Activated CD4-positive, alpha-beta T cell treated with anti-CD3 and anti-CD28 coated beads, Interleukin-2, amount 10 ng/mL, durations not matched to agents 7 days and 5 days (primary cell): Measurements from ENCODE around the gene AK1. TPM values are rescaled to one million over a fixed set of nuclear protein-coding genes. Genes with fewer than 3 reads are reported as not detected.

Source experiments
- CTCF ChIA-PET: fragments of 350-600 bp; sonication (Branson Sonifier 250); formaldehyde crosslinking; loops from one replicate; lab custom pipeline; 2021; ENCODE audit warnings: antibody characterized with exemption; lab: Charles Lee
- POLR2A ChIA-PET: fragments of 350-600 bp; sonication (Branson Sonifier 250); formaldehyde crosslinking; loops from one replicate; lab custom pipeline; 2021; ENCODE audit warnings: antibody characterized with exemption; lab: Charles Lee
- DNase-seq: peaks from one replicate; pipeline ENCODE4 v3.0.0-alpha.2; 2020
- H3K27ac Mint-ChIP-seq: one replicate; pipeline ENCODE4 v1.8.0; 2021; ENCODE audit warnings: mild to moderate bottlenecking, moderate library complexity, mixed read lengths
- H3K27me3 Mint-ChIP-seq: one replicate; pipeline ENCODE4 v1.8.0; 2021; ENCODE audit warnings: mixed read lengths
- H3K36me3 Mint-ChIP-seq: one replicate; pipeline ENCODE4 v1.8.0; 2021; ENCODE audit warnings: low read depth, mixed read lengths
- H3K4me1 Mint-ChIP-seq: one replicate; pipeline ENCODE4 v1.8.0; 2021; ENCODE audit warnings: mixed read lengths
- H3K4me3 Mint-ChIP-seq: one replicate; pipeline ENCODE4 v1.8.0; 2021; ENCODE audit warnings: mild to moderate bottlenecking, moderate library complexity, mixed read lengths
- H3K9me3 Mint-ChIP-seq: one replicate; pipeline ENCODE4 v1.8.0; 2021; ENCODE audit warnings: mixed read lengths
- total RNA-seq, 2 experiments: library from RNA; stranded (reverse); gene quantifications; one replicate each; pipeline ENCODE4 v1.2.3, GENCODE V29; 2021

The AK1 gene
- total RNA-seq, 2 experiments from 2014 or later = 53.7 to 62.3 TPM

- Mint-ChIP-seq H3K9me3 (no peaks in the 10 kb centered on the region), H3K27me3 (no peaks in the 10 kb centered on the region), H3K36me3 (peaks cover 25% of the 10 kb centered on the region), H3K4me1 (peaks cover 59% of the 10 kb centered on the region), H3K4me3 (no peak overlapping the region), H3K27ac (peak overlapping the region; percentile 95)
- ChIA-PET POLR2A (interaction anchor here (0.7 kb wide), 1 partner anchor 13 kb away, joined by 3 read pairs; no protein-coding TSS in a partner anchor), CTCF (interaction anchor here (0.6 to 1.7 kb wide), 2 partner anchors 174 to 342 kb away, joined by 3 to 5 read pairs; partner anchors contain the start of gene TOR2A)
- DNase-seq = no peak
Observed at GRCh38 chr9:127907867-127908659, 30.6 kb upstream of the AK1 start.

- H3K36me3 Mint-ChIP-seq = peaks cover 18% of the 10 kb centered on the region
- peaks cover 48% of the 10 kb centered on the region for H3K4me1 Mint-ChIP-seq
- H3K27me3 Mint-ChIP-seq = no peaks in the 10 kb centered on the region
- ChIA-PET POLR2A (no interaction called here), CTCF (interaction anchor here (0.8 to 1.6 kb wide), 6 partner anchors 11 to 171 kb away, joined by 3 to 6 read pairs (median 4); partner anchors contain the start of genes CDK9, ST6GALNAC4 and TOR2A)
- DNase-seq = peak; percentile 70
- peak overlapping the region; percentile 95 for H3K27ac Mint-ChIP-seq
- H3K4me3 Mint-ChIP-seq = peak overlapping the region; percentile 86
- H3K9me3 Mint-ChIP-seq = no peaks in the 10 kb centered on the region
Observed at GRCh38 chr9:127905788-127906191, 28.3 kb upstream of the AK1 start.

GRCh38 chr9:127905004-127905728 lies 27.7 kb upstream of the AK1 start:
- H3K36me3 Mint-ChIP-seq = peaks cover 16% of the 10 kb centered on the region
- peaks cover 45% of the 10 kb centered on the region for H3K4me1 Mint-ChIP-seq
- peak overlapping the region; percentile 95 for H3K27ac Mint-ChIP-seq
- peak overlapping the region; percentile 86 for H3K4me3 Mint-ChIP-seq
- POLR2A ChIA-PET = interaction anchor here (1.0 kb wide), 1 partner anchor 11 kb away, joined by 3 read pairs; no protein-coding TSS in a partner anchor
- no peaks in the 10 kb centered on the region for H3K27me3 Mint-ChIP-seq
- CTCF ChIA-PET = interaction anchor here (0.7 to 2.0 kb wide), 7 partner anchors 12 to 450 kb away, joined by 3 to 8 read pairs (median 5); partner anchors contain the start of genes CDK9, ST6GALNAC4 and TOR2A
- no peaks in the 10 kb centered on the region for H3K9me3 Mint-ChIP-seq
- peak; percentile 69 for DNase-seq

- no peaks in the 10 kb centered on the region for H3K27me3 Mint-ChIP-seq
- no peaks in the 10 kb centered on the region for H3K9me3 Mint-ChIP-seq
- CTCF ChIA-PET = interaction anchor here (1.1 to 2.0 kb wide), 4 partner anchors 13 to 52 kb away, joined by 3 to 8 read pairs (median 6); partner anchors contain the start of gene ST6GALNAC4
- no peak for DNase-seq
- peaks cover 21% of the 10 kb centered on the region for H3K36me3 Mint-ChIP-seq
- H3K4me3 Mint-ChIP-seq = peak overlapping the region; percentile 86
- H3K4me1 Mint-ChIP-seq = peaks cover 50% of the 10 kb centered on the region
- H3K27ac Mint-ChIP-seq = peak overlapping the region; percentile 95
- POLR2A ChIA-PET = interaction anchor here (1.0 kb wide), 1 partner anchor 11 kb away, joined by 3 read pairs; no protein-coding TSS in a partner anchor
Observed at GRCh38 chr9:127904561-127905003, 27.1 kb upstream of the AK1 start.

GRCh38 chr9:127903557-127904475 lies 26.3 kb upstream of the AK1 start:
- CTCF ChIA-PET = interaction anchor here (0.5 to 2.0 kb wide), 8 partner anchors 14 to 185 kb away, joined by 3 to 8 read pairs (median 4); partner anchors contain the start of gene ST6GALNAC4
- Mint-ChIP-seq H3K27ac (peak overlapping the region; percentile 95), H3K36me3 (peaks cover 21% of the 10 kb centered on the region), H3K4me1 (peaks cover 50% of the 10 kb centered on the region), H3K27me3 (no peaks in the 10 kb centered on the region), H3K9me3 (no peaks in the 10 kb centered on the region), H3K4me3 (peak overlapping the region; percentile 86)
- POLR2A ChIA-PET = interaction anchor here (0.6 to 1.0 kb wide), 2 partner anchors 12 to 23 kb away, joined by 3 read pairs; no protein-coding TSS in a partner anchor
- DNase-seq = peak; percentile 85

- Mint-ChIP-seq H3K27ac (peak within 1 kb of the TSS; percentile 77), H3K36me3 (peaks cover 51% of the 10 kb centered on the region), H3K4me3 (peak within 1 kb of the TSS; percentile 85), H3K9me3 (peaks cover 2% of the 10 kb centered on the region), H3K27me3 (no peaks in the 10 kb centered on the region), H3K4me1 (peaks cover 48% of the 10 kb centered on the region)
- DNase-seq = peak; percentile 65
- ChIA-PET CTCF (interaction anchor here (0.6 to 1.5 kb wide), 6 partner anchors 8 to 165 kb away, joined by 3 read pairs; partner anchors contain the start of gene TOR2A), POLR2A (no interaction called here)
Observed at GRCh38 chr9:127899128-127899943, 21.9 kb upstream of the AK1 start, which contains the start of gene ST6GALNAC6. Gene ST6GALNAC6 (minus strand): TSS chr9:127899603. CDS start chr9:127897981, 1,622 bp downstream.

- Mint-ChIP-seq H3K27me3 (no peaks in the 10 kb centered on the region), H3K36me3 (peaks cover 53% of the 10 kb centered on the region), H3K9me3 (peaks cover 4% of the 10 kb centered on the region), H3K4me3 (peak overlapping the region; percentile 85), H3K27ac (peak overlapping the region; percentile 77), H3K4me1 (peaks cover 43% of the 10 kb centered on the region)
- ChIA-PET CTCF (no interaction called here), POLR2A (no interaction called here)
- DNase-seq = no peak
Observed at GRCh38 chr9:127898433-127899127, 21.1 kb upstream of the AK1 start.

GRCh38 chr9:127897193-127897692 lies 19.8 kb upstream of the AK1 start:
- peaks cover 65% of the 10 kb centered on the region for H3K36me3 Mint-ChIP-seq
- no peak for DNase-seq
- peaks cover 43% of the 10 kb centered on the region for H3K4me1 Mint-ChIP-seq
- ChIA-PET POLR2A (interaction anchor here (0.6 kb wide), 1 partner anchor 109 kb away, joined by 3 read pairs; no protein-coding TSS in a partner anchor), CTCF (interaction anchor here (0.9 to 1.0 kb wide), 2 partner anchors 27 to 111 kb away, joined by 3 read pairs; partner anchors contain the start of gene CDK9)
- peaks cover 14% of the 10 kb centered on the region for H3K9me3 Mint-ChIP-seq
- no peak overlapping the region for H3K4me3 Mint-ChIP-seq
- H3K27ac Mint-ChIP-seq = no peak overlapping the region
- no peaks in the 10 kb centered on the region for H3K27me3 Mint-ChIP-seq

GRCh38 chr9:127896395-127897192 lies 19.1 kb upstream of the AK1 start:
- peaks cover 41% of the 10 kb centered on the region for H3K4me1 Mint-ChIP-seq
- H3K36me3 Mint-ChIP-seq = peaks cover 68% of the 10 kb centered on the region
- ChIA-PET CTCF (interaction anchor here (0.9 to 1.9 kb wide), 4 partner anchors 14 to 111 kb away, joined by 3 to 8 read pairs (median 3); partner anchors contain the start of gene CDK9), POLR2A (interaction anchor here (0.6 kb wide), 1 partner anchor 109 kb away, joined by 3 read pairs; no protein-coding TSS in a partner anchor)
- peaks cover 14% of the 10 kb centered on the region for H3K9me3 Mint-ChIP-seq
- DNase-seq = no peak
- no peak overlapping the region for H3K4me3 Mint-ChIP-seq
- H3K27ac Mint-ChIP-seq = no peak overlapping the region
- H3K27me3 Mint-ChIP-seq = no peaks in the 10 kb centered on the region
